ENCODE measurements around the gene PACSIN2.

The PACSIN2 gene

GRCh38 chr22:42994917-42995562, 19.9 kb downstream of the PACSIN2 start:
- no peaks in the 10 kb centered on the region for H3K4me1 ChIP-seq (ENCODE audit: low read length)
- H3K4me2 ChIP-seq (ENCODE audit: low read depth, low read length), result no peak overlapping the region
- H3K9me2 ChIP-seq (replicated peaks; ENCODE audit: insufficient read depth, low read length), result no peaks in the 10 kb centered on the region
- peaks cover 14% of the 10 kb centered on the region for H3K79me2 ChIP-seq (ENCODE audit: low read length)
- no peaks in the 10 kb centered on the region for H3K27me3 ChIP-seq (replicated peaks; ENCODE audit: insufficient read depth, low read length)
- no peak overlapping the region for H3K9ac ChIP-seq (ENCODE audit: low read length)
- TF ChIP-seq EZH2 (optimal IDR thresholded peaks at IDR 0.05; ENCODE audit: low read depth, low read length) (no peak), EZH2phosphoT487 (IDR thresholded peaks at IDR 0.05; ENCODE audit: low read length) (no peak), CTCF (IDR thresholded peaks at IDR 0.05; ENCODE audit: low read length) (no peak)
- H3K9me3 ChIP-seq (replicated peaks; ENCODE audit: insufficient read depth, low read length), result no peaks in the 10 kb centered on the region
- no peak for DNase-seq
- H2AFZ ChIP-seq (ENCODE audit: low read length), result no peak overlapping the region
- no peaks in the 10 kb centered on the region for H3K36me3 ChIP-seq (replicated peaks; ENCODE audit: insufficient read depth, low read length)
- no peaks in the 10 kb centered on the region for H3F3A ChIP-seq (ENCODE audit: insufficient read depth, low read length)
- H4K20me1 ChIP-seq (ENCODE audit: insufficient read depth, low read length), result no peaks in the 10 kb centered on the region
- no peak overlapping the region for H3K4me3 ChIP-seq (ENCODE audit: low read length)
- no peak overlapping the region for H3K27ac ChIP-seq (ENCODE audit: low read length)

GRCh38 chr22:42994276-42994916, 20.6 kb downstream of the PACSIN2 start:
- DNase-seq, result no peak
- H3K27ac ChIP-seq (ENCODE audit: low read length), result no peak overlapping the region

GRCh38 chr22:42993651-42994275, 21.2 kb downstream of the PACSIN2 start:
- Histone ChIP-seq H3K79me2 (ENCODE audit: low read length) (peaks cover 9% of the 10 kb centered on the region), H2AFZ (ENCODE audit: low read length) (no peak overlapping the region), H3K4me1 (ENCODE audit: low read length) (no peaks in the 10 kb centered on the region), H3F3A (ENCODE audit: insufficient read depth, low read length) (no peaks in the 10 kb centered on the region), H3K4me3 (ENCODE audit: low read length) (no peak overlapping the region), H3K9me3 (replicated peaks; ENCODE audit: insufficient read depth, low read length) (no peaks in the 10 kb centered on the region), H4K20me1 (ENCODE audit: insufficient read depth, low read length) (no peaks in the 10 kb centered on the region), H3K27ac (ENCODE audit: low read length) (no peak overlapping the region), H3K27me3 (replicated peaks; ENCODE audit: insufficient read depth, low read length) (no peaks in the 10 kb centered on the region), H3K9me2 (replicated peaks; ENCODE audit: insufficient read depth, low read length) (no peaks in the 10 kb centered on the region), H3K36me3 (replicated peaks; ENCODE audit: insufficient read depth, low read length) (no peaks in the 10 kb centered on the region), H3K9ac (ENCODE audit: low read length) (no peak overlapping the region), H3K4me2 (ENCODE audit: low read depth, low read length) (no peak overlapping the region)
- no peak for DNase-seq
- TF ChIP-seq CTCF (IDR thresholded peaks at IDR 0.05; ENCODE audit: low read length), result no peak
- no peak for TF ChIP-seq EZH2phosphoT487 (IDR thresholded peaks at IDR 0.05; ENCODE audit: low read length)
- TF ChIP-seq EZH2 (optimal IDR thresholded peaks at IDR 0.05; ENCODE audit: low read depth, low read length), result no peak

More at GRCh38 chr22:42994276-42994916, 20.6 kb downstream of the PACSIN2 start:
- Histone ChIP-seq H4K20me1 (ENCODE audit: insufficient read depth, low read length) (no peaks in the 10 kb centered on the region), H3K4me2 (ENCODE audit: low read depth, low read length) (no peak overlapping the region), H3K4me1 (ENCODE audit: low read length) (no peaks in the 10 kb centered on the region), H3K9me3 (replicated peaks; ENCODE audit: insufficient read depth, low read length) (no peaks in the 10 kb centered on the region), H3K9me2 (replicated peaks; ENCODE audit: insufficient read depth, low read length) (no peaks in the 10 kb centered on the region), H3F3A (ENCODE audit: insufficient read depth, low read length) (no peaks in the 10 kb centered on the region), H3K79me2 (ENCODE audit: low read length) (peaks cover 14% of the 10 kb centered on the region), H3K27me3 (replicated peaks; ENCODE audit: insufficient read depth, low read length) (no peaks in the 10 kb centered on the region), H3K4me3 (ENCODE audit: low read length) (no peak overlapping the region), H3K9ac (ENCODE audit: low read length) (no peak overlapping the region), H2AFZ (ENCODE audit: low read length) (no peak overlapping the region), H3K36me3 (replicated peaks; ENCODE audit: insufficient read depth, low read length) (no peaks in the 10 kb centered on the region)
- TF ChIP-seq EZH2 (optimal IDR thresholded peaks at IDR 0.05; ENCODE audit: low read depth, low read length), result no peak
- TF ChIP-seq CTCF (IDR thresholded peaks at IDR 0.05; ENCODE audit: low read length), result no peak
- TF ChIP-seq EZH2phosphoT487 (IDR thresholded peaks at IDR 0.05; ENCODE audit: low read length), result no peak

Measured in MM.1S (cell line).